Activated CD4-positive, alpha-beta T cell treated with anti-CD3 and anti-CD28 coated beads, Interleukin-2, amount 50 U/mL, for 16 hours (primary cell): Measurements from ENCODE around the gene KRTAP1-4.
"Not testable (repeated sequence)": the region's sequence is repeated elsewhere in the genome, so short reads cannot be mapped to it uniquely, and the experiment has no call there.

Experiments
- DNase-seq: peaks from one replicate; pipeline ENCODE4 v3.0.0-alpha.2; 2020

KRTAP1-4 gene

DNA sequence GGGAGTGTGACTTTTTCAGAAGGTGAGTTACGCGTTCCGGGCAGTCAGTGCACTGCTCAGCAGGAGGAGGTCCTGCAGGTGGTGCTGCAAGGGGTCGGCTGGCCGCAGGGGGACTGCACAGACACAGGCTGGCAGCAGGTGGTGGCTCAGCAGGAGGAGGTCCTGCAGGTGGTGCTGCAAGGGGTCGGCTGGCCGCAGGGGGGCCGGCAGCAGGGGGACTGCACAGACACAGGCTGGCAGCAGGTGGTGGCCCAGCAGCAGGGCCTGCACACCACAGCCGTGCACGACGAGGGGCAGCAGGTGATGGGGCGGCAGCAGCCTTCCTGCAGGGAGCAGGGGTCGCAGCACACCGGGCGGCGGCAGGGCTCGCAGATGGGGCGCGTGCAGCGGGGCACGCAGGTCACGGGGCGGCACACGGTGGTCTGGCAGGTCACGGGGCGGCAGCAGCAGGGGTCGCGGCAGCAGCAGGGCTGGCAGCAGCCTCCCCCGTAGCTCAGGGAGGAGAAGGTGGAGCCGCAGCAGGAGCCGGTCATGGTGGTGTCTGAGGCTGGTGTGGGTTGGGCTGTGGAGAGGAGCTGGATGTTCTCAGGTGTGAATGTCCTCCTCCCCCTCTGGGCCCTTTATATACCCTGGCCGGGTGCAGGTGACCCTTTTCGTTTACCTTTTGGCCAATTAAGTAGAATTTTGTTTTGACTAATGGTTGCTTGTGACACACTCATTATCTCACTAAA lies 16.9 kb upstream of the KRTAP1-4 start, which contains the start of gene KRTAP2-1:
Gene KRTAP2-1 (minus strand): TSS at position 582 of the 731 bp plus-strand sequence. CDS start 49 bp downstream, at position 533.
- DNase-seq: not testable (repeated sequence)

GRCh38 chr17:41042953-41043352 lies 13.0 kb upstream of the KRTAP1-4 start:
- DNase-seq: no peak

GRCh38 chr17:41040783-41041571 lies 11.0 kb upstream of the KRTAP1-4 start, which contains the start of gene KRTAP1-1:
Gene KRTAP1-1, minus strand, starts transcription at chr17:41041450. Its CDS starts 53 bp downstream, at chr17:41041397.
- DNase-seq: not testable (repeated sequence)

DNA sequence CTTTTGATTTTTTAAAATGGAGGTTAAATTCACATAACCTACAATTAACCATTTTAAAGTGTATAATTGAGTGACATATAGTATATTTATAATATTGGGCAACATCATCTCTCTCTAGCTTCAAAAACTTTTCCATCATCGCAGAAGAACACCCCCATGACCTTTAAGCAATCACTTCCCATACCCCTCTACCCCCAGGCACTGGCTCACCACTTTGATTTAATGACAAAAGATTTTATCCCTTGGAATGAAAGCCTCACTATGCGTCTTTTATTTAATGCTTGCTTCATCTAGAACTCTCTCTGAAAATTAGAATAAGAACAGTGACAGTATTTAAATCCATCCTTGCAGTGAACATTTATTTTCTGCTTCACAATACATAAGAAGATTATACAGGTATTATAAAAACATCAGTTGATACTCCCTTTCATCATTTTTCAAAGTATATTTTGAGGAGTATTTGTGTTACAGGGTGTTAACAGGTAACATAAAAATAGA lies 7.9 kb upstream of the KRTAP1-4 start:
- no peak for DNase-seq

GRCh38 chr17:41034346-41034935 lies 4.4 kb upstream of the KRTAP1-4 start, which contains the start of gene KRTAP1-3:
Gene KRTAP1-3, minus strand, starts transcription at chr17:41034874. Its CDS starts 53 bp downstream, at chr17:41034821.
- DNase-seq: not testable (repeated sequence)

DNA sequence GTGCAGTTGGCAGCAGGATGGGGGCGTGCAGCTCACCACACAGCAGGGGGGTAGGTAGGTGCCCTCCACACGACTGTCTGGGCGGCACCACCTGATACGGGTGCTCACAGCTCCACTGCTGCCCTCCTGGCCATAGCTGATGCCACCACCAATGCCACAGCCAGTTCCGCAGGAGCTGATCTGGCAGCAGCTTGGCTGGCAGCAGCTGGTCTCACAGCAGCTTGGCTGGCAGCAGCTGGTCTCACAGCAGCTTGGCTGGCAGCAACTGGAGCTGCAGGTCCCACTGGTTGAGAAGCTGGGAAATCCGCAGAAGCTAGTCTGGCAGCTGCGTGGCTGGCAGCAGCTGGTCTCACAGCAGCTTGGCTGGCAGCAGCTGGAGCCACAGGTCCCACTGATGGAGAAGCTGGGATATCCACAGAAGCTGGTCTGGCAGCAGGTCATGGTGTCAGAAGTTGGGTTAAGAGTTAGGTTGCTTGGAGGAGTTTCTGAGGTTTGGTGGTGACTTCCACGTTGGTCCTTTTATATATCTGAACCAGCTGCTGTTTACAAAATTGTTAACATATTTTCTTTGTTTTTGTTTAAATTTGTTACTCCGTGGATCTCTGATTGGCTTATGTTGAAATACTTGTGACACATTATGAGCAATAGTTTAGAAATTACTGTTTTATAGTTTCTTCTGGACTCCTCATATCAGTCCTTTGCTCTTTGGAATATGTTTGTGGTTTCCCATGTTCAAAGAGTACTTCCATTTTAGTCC lies 3.1 kb downstream of the KRTAP1-4 start, which contains the start of gene KRTAP1-5:
Gene KRTAP1-5 (minus strand): TSS at position 494 of the 757 bp plus-strand sequence. CDS start 53 bp downstream, at position 441.
- no peak for DNase-seq

DNA sequence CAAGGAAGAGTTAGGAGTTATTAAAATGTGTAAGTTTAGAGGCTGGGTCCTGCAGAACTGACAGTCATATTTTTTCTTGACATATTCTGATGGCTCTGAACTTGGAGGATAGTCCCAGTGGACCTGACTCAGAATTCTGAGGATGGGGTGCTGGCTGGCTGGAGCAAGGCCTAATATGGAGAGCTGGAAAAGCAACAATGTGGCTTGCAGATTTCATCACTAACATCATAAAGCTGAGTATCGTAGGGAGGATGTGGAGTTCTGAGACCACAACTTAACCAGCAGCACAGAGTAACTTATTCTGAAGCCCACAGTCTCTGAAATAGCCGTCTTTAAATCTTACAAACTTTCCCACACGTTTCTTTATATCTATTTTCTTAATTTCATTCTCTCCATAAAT lies 5.3 kb downstream of the KRTAP1-4 start:
- DNase-seq: no peak

GRCh38 chr17:41020336-41020735 lies 9.7 kb downstream of the KRTAP1-4 start:
- DNase-seq: no peak

- no peak for DNase-seq
Observed at GRCh38 chr17:41019415-41019814, 10.6 kb downstream of the KRTAP1-4 start.

- DNase-seq: no peak
Observed at GRCh38 chr17:41018541-41018940, 11.5 kb downstream of the KRTAP1-4 start.

DNA sequence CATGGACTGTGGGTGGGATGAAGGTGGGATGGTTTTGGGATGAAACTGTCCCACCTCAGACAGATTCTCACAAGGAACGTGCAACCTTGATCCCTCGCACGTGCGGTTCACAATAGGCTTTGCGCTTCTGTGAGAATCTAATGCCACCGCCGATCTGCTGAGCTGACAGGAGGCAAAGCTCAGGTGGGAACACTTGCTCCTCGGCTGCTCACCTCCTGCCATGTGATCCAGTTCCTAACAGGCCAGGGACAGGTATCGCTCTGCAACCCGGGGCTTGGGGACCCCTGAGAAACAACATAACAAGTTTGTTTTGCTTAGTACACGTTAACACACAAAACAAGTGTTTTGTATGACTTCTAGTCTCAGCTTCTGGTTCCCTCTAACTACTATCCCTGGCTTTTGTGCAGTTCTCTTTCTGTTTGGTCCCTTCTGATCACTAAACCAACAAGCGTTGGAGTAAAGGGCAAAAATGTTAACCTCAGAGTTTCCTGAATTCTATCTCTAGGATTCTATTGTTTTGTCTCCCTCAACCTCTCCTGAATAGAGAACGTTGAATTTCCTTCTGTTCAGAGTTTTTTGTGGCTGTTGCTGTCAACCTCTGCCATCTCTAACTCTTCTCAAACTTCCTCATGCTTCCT lies 13.3 kb downstream of the KRTAP1-4 start:
- no peak for DNase-seq

- DNase-seq: no peak
Observed at GRCh38 chr17:41015454-41015853, 14.5 kb downstream of the KRTAP1-4 start.

DNA sequence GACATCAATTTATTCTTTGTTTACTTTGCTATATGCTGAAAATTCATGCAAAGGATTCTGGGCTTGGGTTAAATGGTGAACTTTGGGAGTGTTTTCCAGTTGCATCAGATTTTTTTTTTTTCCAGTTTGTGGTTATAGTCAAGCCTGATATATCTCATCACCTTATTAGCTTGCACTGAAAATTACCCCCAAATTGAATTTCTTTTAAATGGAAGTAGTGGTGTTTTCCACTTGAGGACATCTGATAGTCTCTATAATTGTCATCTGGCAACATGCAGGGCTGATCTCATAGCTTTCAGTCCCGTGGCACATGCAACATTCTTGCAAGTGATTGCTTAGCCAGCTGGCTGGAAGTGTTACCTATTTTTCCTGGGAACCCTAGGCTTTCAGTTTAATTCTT lies 16.4 kb downstream of the KRTAP1-4 start:
- DNase-seq: no peak

- DNase-seq: no peak
Observed at GRCh38 chr17:41013181-41013580, 16.8 kb downstream of the KRTAP1-4 start.

DNA sequence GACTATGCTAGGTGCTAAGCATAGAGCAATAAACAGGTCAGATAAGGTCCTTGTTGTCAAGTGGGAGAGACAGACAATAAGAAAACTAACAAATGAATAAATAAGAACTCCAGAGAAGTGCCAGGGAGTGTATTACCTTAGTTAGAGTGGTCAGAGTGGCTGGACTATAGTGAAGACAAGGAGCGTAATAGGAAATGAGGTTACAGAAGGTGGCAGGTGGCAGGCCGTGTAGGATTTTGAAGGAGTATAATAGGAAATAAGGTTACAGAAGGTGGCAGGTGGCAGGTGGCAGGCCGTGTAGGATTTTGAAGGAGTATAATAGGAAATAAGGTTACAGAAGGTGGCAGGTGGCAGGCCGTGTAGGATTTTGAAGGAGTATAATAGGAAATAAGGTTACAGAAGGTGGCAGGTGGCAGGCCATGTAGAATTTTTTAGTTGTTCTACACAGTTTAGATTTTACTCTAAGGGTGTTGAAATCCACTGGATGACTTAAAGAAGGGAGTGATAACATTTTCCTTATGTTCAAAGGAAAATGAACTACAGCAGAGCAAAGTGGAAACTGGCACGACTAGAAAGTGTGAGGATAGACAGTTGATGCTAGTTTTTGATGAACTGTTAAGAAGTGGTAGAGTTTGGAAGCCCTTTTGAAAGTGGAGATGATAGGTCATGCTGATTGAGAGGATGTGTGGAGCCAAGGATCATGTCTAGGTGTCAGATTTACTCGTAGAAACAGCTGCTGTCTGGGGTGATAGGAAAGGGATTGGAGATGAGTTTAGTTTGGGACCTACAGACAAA lies 17.5 kb downstream of the KRTAP1-4 start:
- DNase-seq: no peak

DNA sequence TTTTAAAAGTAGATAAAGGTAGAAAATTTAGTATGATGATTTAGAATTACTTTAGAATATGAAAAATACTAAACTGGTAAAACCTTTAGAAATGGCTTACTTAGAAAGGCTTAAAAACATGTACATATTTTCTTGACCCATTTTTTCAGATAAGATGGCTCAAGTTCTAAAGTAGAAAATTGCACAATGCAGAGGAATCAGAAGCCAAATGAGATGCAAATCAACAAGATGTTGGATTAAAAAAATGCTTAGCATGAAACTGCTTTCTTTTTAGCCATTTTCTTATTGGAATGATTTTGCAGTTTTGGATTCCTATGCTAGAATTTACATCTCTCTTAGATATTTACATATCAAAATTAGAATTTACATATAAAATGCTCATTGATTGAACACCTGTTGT lies 19.6 kb downstream of the KRTAP1-4 start:
- no peak for DNase-seq

GRCh38 chr17:41009936-41010335 lies 20.1 kb downstream of the KRTAP1-4 start:
- DNase-seq: no peak

DNA sequence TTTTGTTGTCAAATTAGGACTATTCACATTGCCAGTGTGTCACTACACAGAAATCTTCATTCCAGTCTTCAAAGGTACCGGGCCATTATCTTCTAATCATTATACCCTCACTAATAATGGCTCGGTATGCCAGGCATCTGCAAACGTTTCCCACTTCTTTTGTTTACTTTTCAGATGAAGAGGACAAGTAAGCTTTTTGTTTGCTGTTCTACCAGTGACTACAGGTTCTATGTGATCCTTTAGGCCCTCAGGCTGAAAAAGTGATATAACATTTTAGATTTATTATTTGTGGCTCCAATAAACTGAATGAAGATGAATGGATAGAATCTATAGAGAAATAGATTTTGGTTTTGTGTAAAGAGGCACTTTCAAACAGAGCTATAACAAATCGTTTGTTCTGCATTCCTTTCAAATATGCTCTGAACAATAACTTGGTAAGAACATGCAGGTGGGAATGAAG lies 20.7 kb downstream of the KRTAP1-4 start:
- no peak for DNase-seq

- DNase-seq: no peak
Observed at GRCh38 chr17:41008811-41009210, 21.2 kb downstream of the KRTAP1-4 start, which contains the start of gene KRTAP3-1. Gene KRTAP3-1, minus strand, starts transcription at chr17:41009128. Its CDS starts 54 bp downstream, at chr17:41009074.

DNA sequence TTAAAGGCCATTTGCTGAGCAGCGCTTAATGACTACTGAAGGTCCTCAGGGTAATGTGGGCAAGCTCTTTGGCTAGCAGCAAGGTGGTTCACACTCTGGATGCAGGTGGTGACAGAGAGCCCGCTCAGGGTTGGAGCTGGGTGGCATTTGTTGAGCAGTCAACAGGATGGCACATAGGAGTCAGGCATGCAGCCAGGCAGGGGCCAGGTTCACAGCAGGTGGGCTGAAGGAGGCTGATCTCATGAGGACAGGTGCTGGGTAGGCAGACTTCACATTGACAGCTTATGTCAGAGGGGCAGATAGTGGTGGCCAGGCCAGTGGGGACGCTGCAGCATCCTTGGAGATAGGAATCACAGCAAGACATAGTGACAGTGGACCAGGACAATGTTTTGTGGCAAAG lies 25.6 kb downstream of the KRTAP1-4 start:
- DNase-seq: no peak

DNA sequence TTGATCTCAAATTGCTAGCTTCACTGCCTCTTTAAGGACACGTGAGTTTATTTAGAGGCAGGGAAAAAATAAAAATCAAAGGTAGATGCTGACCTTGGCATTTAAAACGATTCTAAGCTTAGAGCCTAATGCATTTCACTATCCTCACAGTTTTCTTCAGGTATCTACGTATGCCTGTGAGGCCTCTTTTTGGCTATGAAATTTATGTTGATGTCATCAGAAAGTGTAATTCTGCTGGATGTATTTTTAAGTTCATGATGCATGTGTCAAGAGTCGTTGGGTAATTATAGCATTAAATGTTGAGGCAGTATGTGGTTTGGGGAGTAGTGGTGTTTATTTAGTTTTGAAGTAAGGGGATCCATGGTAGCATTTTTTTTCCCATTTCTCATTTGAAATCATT lies 26.1 kb downstream of the KRTAP1-4 start:
- DNase-seq: no peak
